GM19025 (cell line): ENCODE data around the gene STX1A.
"Not testable (repeated sequence)": the region's sequence is repeated elsewhere in the genome, so short reads cannot be mapped to it uniquely, and the experiment has no call there.

Experiments used
- ATAC-seq: cut with Tn5 transposase; IDR thresholded peaks from one replicate; pipeline ENCODE4 v1.9.1; 2021; ENCODE audit warnings: mild to moderate bottlenecking, low read depth, moderate library complexity; ENCODE audit not compliant: unreplicated experiment

The STX1A gene

GRCh38 chr7:73737491-73738219, 18.2 kb upstream of the STX1A start:
- no peak for ATAC-seq

- ATAC-seq: no peak
These were observed 17.4 kb upstream of the STX1A start for GRCh38 chr7:73736885-73737284.

- no peak for ATAC-seq
These were observed 16.0 kb upstream of the STX1A start for GRCh38 chr7:73735528-73735905.

DNA sequence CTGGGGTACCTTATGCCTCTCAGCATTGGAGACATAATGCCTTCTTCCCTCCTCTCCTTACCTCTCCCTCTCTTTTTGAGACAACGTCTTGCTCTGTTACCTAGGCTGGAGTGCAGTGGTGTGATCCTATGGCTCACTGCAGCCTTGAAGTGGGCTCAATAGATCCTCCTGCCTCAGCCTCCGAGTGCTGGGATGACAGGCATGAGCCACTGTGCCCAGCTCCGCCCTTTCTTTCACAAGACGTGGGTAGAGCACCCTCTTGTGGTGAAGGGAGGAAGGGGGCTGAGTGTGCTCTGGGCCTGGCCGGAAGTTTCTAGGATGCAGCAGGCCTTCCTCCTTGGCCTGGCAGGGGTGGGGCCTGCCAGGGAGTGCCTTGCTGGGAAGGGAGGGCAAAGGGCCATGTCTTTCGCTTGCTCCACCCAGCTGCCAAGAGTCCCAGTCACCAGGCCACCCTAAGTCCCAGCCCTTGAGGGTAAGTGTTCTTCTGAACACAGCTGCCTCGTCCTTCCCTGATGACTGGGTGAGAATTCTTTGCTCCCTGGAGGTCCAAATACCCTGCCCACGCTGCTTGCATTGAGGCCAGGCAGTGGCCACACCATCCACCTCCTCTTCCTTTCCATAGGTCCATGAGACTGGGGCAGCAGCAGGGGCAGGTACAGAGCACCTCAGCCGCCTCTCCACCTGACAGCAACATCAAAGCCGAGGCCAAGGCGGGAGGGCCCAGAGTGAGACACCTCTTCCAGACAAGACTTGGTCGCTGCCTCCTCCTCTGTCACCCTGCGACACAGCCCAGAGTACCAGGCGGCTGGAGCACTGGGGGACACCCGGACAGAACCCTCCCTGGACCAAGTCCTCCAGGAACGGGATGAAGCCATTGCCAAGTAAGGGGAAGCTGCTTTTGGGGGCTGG, 15.4 kb upstream of the STX1A start:
- peak; percentile 30 for ATAC-seq

DNA sequence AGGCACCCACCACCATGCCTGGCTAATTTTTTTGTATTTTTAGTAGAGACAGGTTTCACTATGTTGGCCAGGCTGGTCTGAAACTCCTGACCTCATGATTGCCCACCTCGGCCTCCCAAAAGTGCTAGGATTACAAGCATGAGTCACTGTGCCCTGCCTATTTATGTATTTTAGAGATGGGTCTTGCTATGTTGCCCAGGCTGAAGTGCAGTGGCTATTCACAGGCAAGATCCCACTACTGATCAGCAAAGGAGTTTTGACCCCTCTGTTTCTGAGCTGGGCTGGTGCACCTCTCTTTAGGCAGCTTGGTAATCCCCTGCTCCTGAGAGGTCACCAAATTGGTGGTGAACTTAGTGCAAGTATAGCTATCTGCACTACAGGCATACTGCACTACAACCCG, 12.9 kb upstream of the STX1A start:
- ATAC-seq: no peak

DNA sequence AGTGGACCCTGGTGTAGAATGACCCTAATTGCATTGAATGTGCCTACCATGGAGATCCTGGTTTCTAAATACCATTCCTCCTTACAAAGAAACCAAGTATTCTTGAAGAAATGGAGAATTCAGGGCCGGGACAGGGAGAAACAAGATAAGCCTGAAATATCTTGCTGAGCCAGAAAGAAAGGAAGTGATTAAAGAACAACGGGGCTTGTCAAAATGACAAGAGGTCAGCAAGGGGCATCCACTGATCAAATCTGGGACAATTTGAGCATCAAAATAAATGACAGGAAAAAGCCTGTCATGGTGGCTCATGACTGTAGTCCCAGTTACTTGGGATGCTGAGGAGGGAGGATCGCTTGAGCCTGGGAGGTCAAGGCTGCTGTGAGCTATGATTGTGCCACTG, 11.0 kb upstream of the STX1A start:
- no peak for ATAC-seq

DNA sequence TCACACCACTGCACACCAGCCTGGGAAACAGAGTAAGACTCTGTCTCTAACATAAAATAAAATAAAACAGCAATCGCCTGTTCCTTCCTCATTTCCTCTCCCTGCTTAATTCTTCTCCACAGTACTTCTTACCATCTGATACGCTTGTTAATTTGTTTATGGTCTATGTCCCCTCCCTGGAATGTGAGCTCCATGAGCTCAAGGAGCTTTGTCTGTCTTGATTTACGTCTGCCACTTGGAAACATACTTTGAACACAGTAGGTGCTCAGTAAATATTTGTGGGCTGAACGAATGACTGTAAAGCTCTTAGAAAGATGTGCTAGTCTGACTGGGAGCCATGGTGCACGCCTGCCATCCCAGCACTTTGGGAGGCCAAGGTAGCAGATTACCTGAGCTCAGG, 9.1 kb upstream of the STX1A start:
- ATAC-seq: no peak

DNA sequence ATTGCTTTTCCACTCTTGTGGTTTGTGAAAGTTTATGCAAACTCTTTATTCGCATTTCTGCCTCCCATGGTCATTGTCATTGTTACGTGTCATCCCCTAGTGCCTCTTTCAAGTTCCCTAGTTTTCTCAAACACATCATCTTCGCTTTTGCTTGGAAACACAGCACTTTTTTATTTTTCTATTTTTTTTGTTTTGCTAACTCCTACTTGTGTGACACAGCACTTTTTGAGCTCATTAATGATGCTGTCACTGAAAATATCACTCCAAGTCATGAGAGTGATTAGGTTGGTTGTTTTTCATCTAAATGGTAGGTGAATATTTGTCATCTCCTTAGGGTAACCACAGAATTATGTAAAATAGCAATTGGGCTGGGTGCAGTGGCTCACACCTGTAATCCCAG, 8.5 kb upstream of the STX1A start:
- ATAC-seq: no peak

DNA sequence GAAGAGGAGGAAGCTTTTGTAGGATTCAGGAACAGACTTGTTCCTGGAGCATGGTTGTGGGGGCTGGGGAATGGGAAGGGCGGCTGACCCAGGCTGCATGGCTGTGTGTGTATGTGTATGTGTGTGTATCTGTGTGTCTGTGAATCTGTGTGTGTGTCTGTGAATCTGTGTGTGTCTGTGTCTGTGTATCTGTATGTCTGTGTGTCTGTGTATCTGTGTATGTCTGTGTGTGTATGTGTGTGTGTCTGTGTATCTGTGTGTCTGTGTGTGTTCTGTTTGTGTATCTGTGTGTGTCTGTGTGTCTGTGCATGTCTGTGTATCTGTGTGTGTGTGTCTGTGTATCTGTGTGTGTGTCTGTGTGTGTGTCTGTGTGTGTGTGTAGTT, 6.6 kb upstream of the STX1A start:
- peak; percentile 16 for ATAC-seq

DNA sequence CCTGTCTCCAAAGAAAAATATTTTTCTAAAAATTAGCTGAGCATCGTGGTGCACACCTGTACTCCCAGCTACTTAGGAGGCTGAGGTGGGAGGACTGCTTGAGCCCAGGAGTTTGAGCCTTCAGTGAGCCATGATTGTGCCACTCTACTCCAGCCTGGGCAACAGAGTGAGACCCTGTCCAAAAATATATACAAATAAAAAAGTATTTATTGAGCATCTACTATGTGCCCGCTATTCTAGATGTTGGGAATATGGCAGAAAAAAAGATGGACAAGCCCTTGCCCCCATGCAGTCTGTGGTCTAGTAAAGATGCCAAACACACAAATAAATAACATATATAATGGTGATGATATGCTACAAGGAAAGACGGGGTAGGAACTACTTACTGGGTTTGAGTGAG, 4.3 kb upstream of the STX1A start:
- ATAC-seq: no peak

- ATAC-seq: no peak
These were observed 3.3 kb upstream of the STX1A start for GRCh38 chr7:73722785-73723184.

GRCh38 chr7:73722182-73722581, 2.7 kb upstream of the STX1A start:
- not testable (repeated sequence) for ATAC-seq

DNA sequence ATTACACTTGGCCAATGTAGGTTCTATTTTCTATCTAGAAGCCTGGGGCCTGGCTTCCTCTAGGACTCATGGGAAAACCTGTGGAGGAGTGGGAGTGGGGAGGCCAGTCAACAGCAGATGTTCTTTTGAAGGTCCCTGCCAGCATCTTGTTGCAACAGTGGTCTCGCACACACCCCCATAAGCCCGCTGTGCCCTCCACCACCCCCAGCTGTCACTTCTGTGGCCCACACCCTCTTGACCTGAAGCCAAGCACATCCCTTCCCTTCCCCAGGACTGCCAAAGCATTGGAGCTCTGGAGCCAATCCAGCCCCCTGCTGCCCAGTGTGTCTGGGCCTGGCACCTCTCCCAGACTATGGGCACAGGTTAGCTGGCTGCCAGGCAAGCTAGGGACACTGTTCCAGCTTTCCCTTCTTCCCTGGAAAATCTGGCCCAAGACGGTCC, 1.9 kb upstream of the STX1A start:
- no peak for ATAC-seq

- ATAC-seq: not testable (repeated sequence)
These were observed 974 bp upstream of the STX1A start for GRCh38 chr7:73720443-73720842.

- no peak for ATAC-seq
These were observed 319 bp upstream of the STX1A start for GRCh38 chr7:73719806-73720169.

- ATAC-seq: no peak
These were observed 1.0 kb downstream of the STX1A start for GRCh38 chr7:73718438-73718881.

DNA sequence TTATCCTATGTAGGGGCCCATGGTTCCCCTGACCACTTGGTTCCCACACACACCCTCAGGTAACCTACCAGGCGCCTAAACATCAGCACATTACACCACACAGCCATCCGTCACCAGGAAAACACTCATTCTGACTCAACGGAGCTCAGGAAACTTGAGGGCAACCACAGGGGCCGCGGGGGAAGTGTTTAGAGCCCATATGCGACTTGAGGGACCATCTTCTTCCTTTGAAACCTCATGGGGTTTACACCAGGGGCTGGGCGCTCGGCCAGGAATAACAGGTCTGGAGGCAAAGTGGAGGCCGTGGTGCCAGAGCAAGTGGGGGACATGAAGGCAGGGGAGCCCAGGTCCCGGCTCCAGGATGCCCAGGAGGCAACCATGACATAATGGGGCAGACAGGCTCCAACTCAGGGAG, 1.5 kb downstream of the STX1A start:
- no peak for ATAC-seq

DNA sequence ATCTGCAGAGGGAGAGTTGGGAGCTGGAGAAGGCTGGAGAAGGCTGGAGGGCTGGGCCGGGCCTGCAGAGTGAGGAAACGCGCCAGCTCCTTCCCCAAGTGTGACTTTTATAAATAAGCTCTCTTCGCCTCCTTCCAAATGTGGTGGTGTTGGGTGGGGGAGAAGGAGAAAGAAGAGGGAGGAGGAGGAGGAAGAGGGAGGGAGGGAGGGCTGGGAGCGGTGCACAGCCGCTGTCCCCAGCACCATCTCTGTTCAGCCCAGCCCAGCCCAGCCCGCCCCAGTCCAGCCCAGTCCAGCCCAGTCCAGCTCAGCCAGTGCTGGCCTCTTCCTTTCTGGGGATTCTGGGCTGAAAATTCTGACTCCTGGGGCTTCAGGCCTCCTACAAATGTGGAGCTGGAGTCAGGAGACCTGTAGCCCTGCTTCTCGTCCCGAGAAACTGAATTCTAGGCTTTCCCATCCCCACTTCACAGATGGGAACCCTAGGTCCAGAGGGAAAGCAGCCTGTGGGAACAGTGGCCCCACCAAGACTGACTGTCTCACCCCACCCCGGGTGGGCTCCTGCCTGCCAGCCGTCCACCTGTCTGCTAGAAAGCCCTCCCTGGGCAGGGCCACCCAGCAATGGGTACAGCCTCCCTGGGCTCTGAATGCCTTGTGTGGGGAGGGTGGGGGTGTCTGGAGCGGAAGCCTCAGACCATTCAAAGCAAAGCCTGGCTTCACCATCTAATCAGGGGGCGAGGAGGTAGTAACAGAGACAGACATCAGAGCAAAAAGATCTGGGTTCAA, 2.3 kb downstream of the STX1A start:
- ATAC-seq: no peak

- ATAC-seq: no peak
These were observed 3.1 kb downstream of the STX1A start for GRCh38 chr7:73716318-73716890.

DNA sequence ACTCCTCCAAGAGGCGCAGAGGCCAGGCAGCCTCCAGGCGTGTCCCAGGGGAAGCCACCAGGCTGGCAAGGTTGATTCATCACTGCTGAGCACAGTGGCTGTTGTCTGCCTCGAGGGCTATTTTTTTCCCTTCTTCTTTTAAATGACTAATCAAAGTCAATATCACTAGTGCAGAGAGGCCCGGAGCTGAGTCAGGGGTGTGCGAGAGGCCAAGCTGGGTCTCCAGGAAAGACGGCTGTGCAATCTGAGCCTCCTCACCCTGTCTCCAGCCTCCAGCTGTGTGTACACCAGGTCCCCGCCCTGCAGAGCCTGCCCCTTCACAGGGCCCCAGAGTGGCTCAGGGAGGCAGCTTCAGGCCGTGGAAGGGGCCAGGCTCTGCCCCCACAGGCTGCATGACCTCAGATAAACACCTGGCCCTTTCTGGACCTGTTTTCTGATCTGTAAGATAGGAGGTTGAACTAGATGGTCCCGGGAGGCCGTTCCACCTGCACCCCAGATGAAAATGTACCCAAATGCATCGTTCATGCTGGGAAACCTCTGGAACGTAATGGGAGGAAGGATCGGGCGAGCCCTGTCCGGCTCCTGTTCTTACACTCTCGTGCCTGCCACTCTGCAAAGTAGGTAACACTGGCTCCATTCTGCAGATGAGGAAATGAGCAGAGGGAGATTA, 3.7 kb downstream of the STX1A start:
- ATAC-seq: no peak
